Caco-2 (cell line): ENCODE measurements around the gene MMP20. TPM values are rescaled to one million over a fixed set of nuclear protein-coding genes. Genes with fewer than 3 reads are reported as not detected.
A peak's percentile ranks its signal among the peaks of the same experiment; 100 is the strongest.

Source experiments
- BruUV-seq: library from RNA; stranded (reverse); fragments of 400-500 nt; replicated peaks from 2 replicates; lab custom pipeline; 2021; lab: Mats Ljungman, UMichigan
- CTCF ChIA-PET: fragments of 300-600 bp; sonication (Branson Sonifier 250); formaldehyde crosslinking; loops from one replicate; lab custom pipeline; 2022; ENCODE audit warnings: antibody characterized with exemption; lab: Charles Lee
- POLR2A ChIA-PET: fragments of 300-600 bp; sonication (Branson Sonifier 250); formaldehyde crosslinking; loops from one replicate; lab custom pipeline; 2022; ENCODE audit warnings: antibody characterized with exemption; lab: Charles Lee
- DNase-seq, 2 experiments: peaks; one replicate each; pipeline versions ENCODE4 v3.0.0 to v3.0.0-alpha.2; 2020 to 2022
- H3K27me3 ChIP-seq: replicated peaks from 2 replicates; pipeline ENCODE4 v1.6.0; 2011; ENCODE audit warnings: low read length; ENCODE audit not compliant: control insufficient read depth, insufficient read depth
- H3K36me3 ChIP-seq: 2 replicates; pipeline ENCODE4 v1.5.1; 2011; ENCODE audit warnings: low read length; ENCODE audit not compliant: control insufficient read depth, insufficient read depth
- H3K4me1 ChIP-seq: fragments of 250-450 bp; sonication (Bioruptor Pico); 2 replicates; pipeline ENCODE4 v1.5.1; 2020; ENCODE audit warnings: mild to moderate bottlenecking
- H3K4me3 ChIP-seq: 2 replicates; pipeline ENCODE4 v1.5.1; 2011; ENCODE audit warnings: low read depth, mild to moderate bottlenecking, control low read depth, low read length
- H3K9me3 ChIP-seq: fragments of 250-450 bp; sonication (Bioruptor Pico); 2 replicates; pipeline ENCODE4 v1.5.1; 2020; ENCODE audit warnings: mild to moderate bottlenecking, moderate library complexity
- H3K27ac Mint-ChIP-seq: one replicate; pipeline ENCODE4 v1.8.0; 2022; ENCODE audit warnings: mixed read lengths; ENCODE audit not compliant: unreplicated experiment
- H3K27me3 Mint-ChIP-seq: one replicate; pipeline ENCODE4 v1.8.0; 2022; ENCODE audit warnings: mixed read lengths; ENCODE audit not compliant: insufficient read depth, unreplicated experiment
- H3K36me3 Mint-ChIP-seq: one replicate; pipeline ENCODE4 v1.8.0; 2022; ENCODE audit warnings: mild to moderate bottlenecking, mixed read lengths; ENCODE audit not compliant: insufficient read depth, unreplicated experiment
- H3K4me1 Mint-ChIP-seq: one replicate; pipeline ENCODE4 v1.8.0; 2022; ENCODE audit warnings: low read depth, mixed read lengths; ENCODE audit not compliant: unreplicated experiment
- H3K4me3 Mint-ChIP-seq: one replicate; pipeline ENCODE4 v1.8.0; 2022; ENCODE audit warnings: mild to moderate bottlenecking, moderate library complexity, mixed read lengths; ENCODE audit not compliant: unreplicated experiment
- H3K9me3 Mint-ChIP-seq: one replicate; pipeline ENCODE4 v1.8.0; 2022; ENCODE audit warnings: mixed read lengths; ENCODE audit not compliant: unreplicated experiment
- intact Hi-C: fragments of 100-400 bp; cut with micrococcal nuclease; formaldehyde crosslinking; loops from one replicate; pipeline ENCODE4 v1.10.0; 2022; ENCODE audit not compliant: unreplicated experiment
- total RNA-seq: library from RNA; stranded (reverse); gene quantifications from 2 replicates; pipeline ENCODE4 v1.2.3, GENCODE V29; 2022
- TF ChIP-seq, protein P1 (sequence below), 2 experiments: fragments of 200-600 bp in 1 of 2; IDR thresholded peaks; 1 replicate in 1 of 2; 2 replicates in 1 of 2; pipeline versions ENCODE4 v1.5.1 to v1.8.0; 2011 to 2022; ENCODE audit warnings: antibody characterized with exemption in 1 of 2, control low read depth in 1 of 2, inconsistent platforms in 1 of 2, low read depth in 1 of 2, low read length in 1 of 2, mild to moderate bottlenecking in 1 of 2, moderate library complexity in 1 of 2; ENCODE audit not compliant: insufficient read depth in 1 of 2, severe bottlenecking in 1 of 2, unreplicated experiment in 1 of 2

MMP20 gene
- total RNA-seq, 1 experiment from 2014 or later: not detected

DNA sequence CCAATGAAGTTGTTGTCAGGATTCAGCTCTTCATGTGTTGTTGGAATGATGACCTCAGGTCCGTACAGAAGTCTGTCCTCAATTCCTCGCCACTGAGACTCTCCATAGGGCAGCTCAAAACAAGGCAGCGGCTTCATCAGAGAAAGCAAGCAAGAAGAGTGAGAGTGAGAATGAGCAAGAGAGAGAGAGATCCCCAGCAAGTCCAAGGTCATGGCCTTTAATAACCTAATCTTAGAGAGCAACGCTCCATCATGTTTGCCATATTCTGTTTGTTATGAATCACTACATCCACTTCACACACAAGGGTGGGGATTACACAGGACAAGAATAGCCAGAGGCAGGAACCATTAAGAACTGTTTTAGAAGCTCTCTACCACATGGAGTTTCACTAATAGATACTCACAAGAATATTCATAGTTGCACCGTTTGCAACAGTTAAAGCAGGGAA is 71.3 kb downstream of the MMP20 start:
- H3K27me3 Mint-ChIP-seq: no peaks in the 10 kb centered on the region
- H3K27ac Mint-ChIP-seq: peak overlapping the region; percentile 87
- peaks cover 30% of the 10 kb centered on the region for H3K4me1 Mint-ChIP-seq
- no peak for DNase-seq
- H3K36me3 ChIP-seq: no peaks in the 10 kb centered on the region
- BruUV-seq: no TSS peak
- ChIA-PET CTCF (no interaction called here), POLR2A (no interaction called here)
- TF ChIP-seq, protein P1, sequence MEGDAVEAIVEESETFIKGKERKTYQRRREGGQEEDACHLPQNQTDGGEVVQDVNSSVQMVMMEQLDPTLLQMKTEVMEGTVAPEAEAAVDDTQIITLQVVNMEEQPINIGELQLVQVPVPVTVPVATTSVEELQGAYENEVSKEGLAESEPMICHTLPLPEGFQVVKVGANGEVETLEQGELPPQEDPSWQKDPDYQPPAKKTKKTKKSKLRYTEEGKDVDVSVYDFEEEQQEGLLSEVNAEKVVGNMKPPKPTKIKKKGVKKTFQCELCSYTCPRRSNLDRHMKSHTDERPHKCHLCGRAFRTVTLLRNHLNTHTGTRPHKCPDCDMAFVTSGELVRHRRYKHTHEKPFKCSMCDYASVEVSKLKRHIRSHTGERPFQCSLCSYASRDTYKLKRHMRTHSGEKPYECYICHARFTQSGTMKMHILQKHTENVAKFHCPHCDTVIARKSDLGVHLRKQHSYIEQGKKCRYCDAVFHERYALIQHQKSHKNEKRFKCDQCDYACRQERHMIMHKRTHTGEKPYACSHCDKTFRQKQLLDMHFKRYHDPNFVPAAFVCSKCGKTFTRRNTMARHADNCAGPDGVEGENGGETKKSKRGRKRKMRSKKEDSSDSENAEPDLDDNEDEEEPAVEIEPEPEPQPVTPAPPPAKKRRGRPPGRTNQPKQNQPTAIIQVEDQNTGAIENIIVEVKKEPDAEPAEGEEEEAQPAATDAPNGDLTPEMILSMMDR (IDR thresholded peaks at IDR 0.05; ENCODE audit: insufficient read depth in 1 of 2, low read depth in 1 of 2, low read length in 1 of 2, severe bottlenecking in 1 of 2, unreplicated experiment in 1 of 2): no peak
- H3K4me3 ChIP-seq: no peak overlapping the region
- H3K4me1 ChIP-seq: peaks cover 36% of the 10 kb centered on the region
- H3K9me3 Mint-ChIP-seq: no peaks in the 10 kb centered on the region
- intact Hi-C loops: loop anchor here (2.0 to 5.0 kb wide), 3 partner anchors 45 to 113 kb away; partner anchors contain the start of gene TMEM123
- no peak overlapping the region for H3K4me3 Mint-ChIP-seq
- no peaks in the 10 kb centered on the region for H3K27me3 ChIP-seq
- H3K9me3 ChIP-seq: no peaks in the 10 kb centered on the region
- no peaks in the 10 kb centered on the region for H3K36me3 Mint-ChIP-seq

DNA sequence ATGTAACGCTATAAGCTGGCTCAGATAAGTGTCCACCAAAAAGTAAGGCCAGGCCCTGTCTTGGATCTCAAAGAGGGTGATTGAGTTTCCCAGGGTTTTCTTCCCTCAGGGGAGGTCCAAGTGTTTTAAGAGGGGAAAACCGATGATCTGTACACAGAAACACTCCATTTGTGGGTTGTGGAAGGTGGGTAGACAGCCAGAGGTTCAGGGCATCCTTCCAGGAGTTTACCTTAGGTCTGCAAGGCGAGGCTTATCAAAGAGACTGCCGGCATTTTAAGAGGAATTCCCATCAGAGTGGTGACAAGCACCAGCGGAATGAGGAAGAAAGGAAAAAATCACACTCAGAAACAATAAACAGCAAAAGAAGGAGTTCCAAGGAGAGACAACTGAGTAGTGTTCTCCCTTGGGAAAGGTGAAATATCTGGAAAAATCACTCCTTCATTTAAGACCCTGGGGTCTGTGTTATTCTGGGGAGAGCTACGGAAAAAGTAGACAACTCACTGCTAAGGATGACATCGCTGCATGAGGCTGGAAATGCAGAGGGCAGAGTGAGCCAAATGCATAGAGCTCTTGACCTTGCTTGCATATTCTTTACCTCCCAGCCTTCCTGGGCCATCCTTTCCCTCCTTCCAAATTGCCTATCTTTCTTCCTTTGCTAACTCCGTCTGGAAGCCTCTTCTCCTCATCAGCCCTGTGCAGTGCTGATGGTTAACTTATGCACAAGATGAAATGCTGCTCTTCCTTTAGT is 72.5 kb downstream of the MMP20 start:
- TF ChIP-seq, protein P1 (IDR thresholded peaks at IDR 0.05; ENCODE audit: insufficient read depth in 1 of 2, low read depth in 1 of 2, low read length in 1 of 2, severe bottlenecking in 1 of 2, unreplicated experiment in 1 of 2): no peak
- Mint-ChIP-seq H3K4me3 (peak overlapping the region; percentile 34), H3K27ac (peak overlapping the region; percentile 87), H3K4me1 (peaks cover 30% of the 10 kb centered on the region), H3K36me3 (no peaks in the 10 kb centered on the region), H3K9me3 (no peaks in the 10 kb centered on the region), H3K27me3 (no peaks in the 10 kb centered on the region)
- no peaks in the 10 kb centered on the region for H3K27me3 ChIP-seq
- CTCF ChIA-PET: interaction anchor here (1.0 kb wide), 1 partner anchor 114 kb away, joined by 3 read pairs; no protein-coding TSS in a partner anchor
- no peaks in the 10 kb centered on the region for H3K9me3 ChIP-seq
- H3K4me3 ChIP-seq: no peak overlapping the region
- POLR2A ChIA-PET: no interaction called here
- peak; percentile 63 to 78 for DNase-seq
- H3K4me1 ChIP-seq: peaks cover 36% of the 10 kb centered on the region
- no peaks in the 10 kb centered on the region for H3K36me3 ChIP-seq
- BruUV-seq: TSS peak; percentile 91
- intact Hi-C loops: loop anchor here (2.0 to 5.0 kb wide), 3 partner anchors 46 to 115 kb away; partner anchors contain the start of gene TMEM123

DNA sequence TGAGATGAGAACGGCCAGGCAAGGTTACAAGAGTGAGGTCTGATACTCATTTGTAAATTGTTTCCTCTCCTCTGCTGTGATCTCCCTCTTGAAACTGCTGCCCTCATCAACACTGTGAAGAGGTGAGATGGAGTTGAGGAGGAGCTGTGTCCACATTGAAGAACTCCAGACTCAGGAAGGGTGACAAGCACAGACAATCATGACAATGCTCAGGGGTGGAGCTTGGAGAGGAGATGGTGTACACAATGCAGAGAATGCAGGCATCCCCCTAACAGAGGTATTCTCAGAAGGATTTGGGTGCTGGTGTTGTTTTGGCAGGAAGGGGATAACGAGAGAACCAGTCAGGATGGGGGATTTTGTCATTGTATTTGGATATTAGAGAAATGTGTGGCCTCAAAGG is 73.1 kb downstream of the MMP20 start:
- Histone ChIP-seq H3K4me3 (no peak overlapping the region), H3K27me3 (no peaks in the 10 kb centered on the region), H3K36me3 (no peaks in the 10 kb centered on the region), H3K4me1 (peaks cover 36% of the 10 kb centered on the region), H3K9me3 (no peaks in the 10 kb centered on the region)
- H3K27me3 Mint-ChIP-seq: no peaks in the 10 kb centered on the region
- TF ChIP-seq, protein P1 (IDR thresholded peaks at IDR 0.05; ENCODE audit: insufficient read depth in 1 of 2, low read depth in 1 of 2, low read length in 1 of 2, severe bottlenecking in 1 of 2, unreplicated experiment in 1 of 2): no peak
- H3K27ac Mint-ChIP-seq: peak overlapping the region; percentile 87
- DNase-seq: no peak
- peaks cover 30% of the 10 kb centered on the region for H3K4me1 Mint-ChIP-seq
- no peaks in the 10 kb centered on the region for H3K9me3 Mint-ChIP-seq
- ChIA-PET CTCF (no interaction called here), POLR2A (no interaction called here)
- intact Hi-C loops: loop anchor here (2.0 to 5.0 kb wide), 3 partner anchors 47 to 115 kb away; partner anchors contain the start of gene TMEM123
- no peaks in the 10 kb centered on the region for H3K36me3 Mint-ChIP-seq
- peak overlapping the region; percentile 34 for H3K4me3 Mint-ChIP-seq
- BruUV-seq: no TSS peak
